HepG2 (cell line): ENCODE results near the gene MAP3K7CL.

Experiments used
- CTCF ChIP-seq: sonication (generic); formaldehyde crosslinking; IDR thresholded peaks from 2 replicates; pipeline ENCODE4 v1.5.0; 2020; ENCODE audit warnings: mild to moderate bottlenecking, missing genetic modification reagents, moderate library complexity
- EP300 ChIP-seq, 3 experiments: sonication (generic) in 1 of 3; formaldehyde crosslinking in 1 of 3; IDR thresholded peaks; 2 replicates each; pipeline versions ENCODE4 v1.5.1 to v1.6.1; 2011 to 2020; ENCODE audit warnings: low read depth in 2 of 3, low read length in 2 of 3, borderline replicate concordance in 1 of 3, improper control_type of control experiment in 1 of 3, mild to moderate bottlenecking in 1 of 3, missing genetic modification reagents in 1 of 3, moderate library complexity in 1 of 3
- EZH2 ChIP-seq: conservative IDR thresholded peaks from 2 replicates; pipeline ENCODE4 v1.6.1; 2012; ENCODE audit warnings: mild to moderate bottlenecking, low read depth, low read length, moderate library complexity
- RAD21 ChIP-seq: fragments of 450-650 bp; formaldehyde crosslinking; IDR thresholded peaks from 2 replicates; pipeline ENCODE4 v1.5.0; 2020; ENCODE audit warnings: mild to moderate bottlenecking
- TBP ChIP-seq: sonication (generic); formaldehyde crosslinking; IDR thresholded peaks from 2 replicates; pipeline ENCODE4 v1.5.0; 2020; ENCODE audit warnings: missing genetic modification reagents

- TF ChIP-seq CTCF (no peak), EZH2 (no peak), EP300 (IDR thresholded peaks at IDR 0.05; ENCODE audit: low read depth in 2 of 2, low read length in 2 of 2) (no peak), EP300 (CRISPR knock-in tag; IDR thresholded peaks at IDR 0.05; ENCODE audit: borderline replicate concordance) (no peak), RAD21 (CRISPR knock-in tag) (no peak), TBP (no peak)
Observed at GRCh38 chr21:29085106-29085752, 45.2 kb upstream of the MAP3K7CL start.
